OCI-LY7 (cell line): ENCODE data around the gene CCDC134. TPM values are rescaled to one million over a fixed set of nuclear protein-coding genes. Genes with fewer than 3 reads are reported as not detected.

Source experiments
- BruUV-seq: library from RNA; stranded (reverse); fragments of 400-500 nt; replicated peaks from 2 replicates; lab custom pipeline; 2021; lab: Mats Ljungman, UMichigan
- CTCF ChIA-PET: fragments of 300-600 bp; sonication (Branson Sonifier 250); formaldehyde crosslinking; loops from one replicate; lab custom pipeline; 2022; ENCODE audit warnings: antibody characterized with exemption; ENCODE audit not compliant: unreplicated experiment; lab: Charles Lee
- POLR2A ChIA-PET: fragments of 300-600 bp; sonication (Branson Sonifier 250); formaldehyde crosslinking; loops from one replicate; lab custom pipeline; 2022; ENCODE audit warnings: antibody characterized with exemption; lab: Charles Lee
- DNase-seq: peaks from one replicate; pipeline ENCODE4 v3.0.0-alpha.2; 2015; ENCODE audit warnings: low spot score
- H2AFZ ChIP-seq: fragments of 200-600 bp; sonication (generic), shearing (Covaris generic); 2 replicates; pipeline ENCODE4 v1.6.1; 2014; ENCODE audit warnings: mild to moderate bottlenecking, antibody characterized with exemption, low read length, moderate library complexity
- H3K27ac ChIP-seq: fragments of 200-600 bp; sonication (generic); 2 replicates; pipeline ENCODE4 v1.5.1; 2014; ENCODE audit warnings: mixed run types, low read depth, mild to moderate bottlenecking, moderate library complexity, low read length, inconsistent platforms; ENCODE audit not compliant: poor library complexity, severe bottlenecking
- H3K36me3 ChIP-seq: fragments of 200-600 bp; sonication (generic); 2 replicates; pipeline ENCODE4 v1.6.1; 2014; ENCODE audit warnings: mild to moderate bottlenecking, antibody characterized with exemption, low read length, moderate library complexity, mixed read lengths; ENCODE audit not compliant: insufficient read depth
- H3K4me1 ChIP-seq: fragments of 200-600 bp; sonication (generic); 2 replicates; pipeline ENCODE4 v1.5.1; 2014; ENCODE audit warnings: mild to moderate bottlenecking, low read length; ENCODE audit not compliant: insufficient read depth, poor library complexity, severe bottlenecking
- H3K4me2 ChIP-seq: fragments of 200-600 bp; sonication (generic); 2 replicates; pipeline ENCODE4 v1.6.1; 2014; ENCODE audit warnings: mild to moderate bottlenecking, low read length
- H3K4me3 ChIP-seq: fragments of 200-600 bp; sonication (generic); 2 replicates; pipeline ENCODE4 v1.5.1; 2014; ENCODE audit warnings: mild to moderate bottlenecking, low read depth, low read length; ENCODE audit not compliant: poor library complexity, severe bottlenecking
- H3K79me2 ChIP-seq: fragments of 200-600 bp; sonication (generic); 2 replicates; pipeline ENCODE4 v1.6.1; 2016; ENCODE audit warnings: low read depth, mild to moderate bottlenecking, low read length, moderate library complexity, mixed read lengths; ENCODE audit not compliant: insufficient read depth
- H3K9me2 ChIP-seq: fragments of 200-600 bp; sonication (generic); 2 replicates; pipeline ENCODE4 v1.6.1; 2016; ENCODE audit warnings: mild to moderate bottlenecking, low read length, mixed read lengths; ENCODE audit not compliant: insufficient read depth
- H3K9me3 ChIP-seq: fragments of 200-600 bp; sonication (generic); 2 replicates; pipeline ENCODE4 v1.6.1; 2014; ENCODE audit warnings: mild to moderate bottlenecking, mixed run types, low read length, mixed read lengths
- H4K20me1 ChIP-seq: fragments of 200-600 bp; sonication (generic); 2 replicates; pipeline ENCODE4 v1.6.1; 2014; ENCODE audit warnings: mild to moderate bottlenecking, antibody characterized with exemption, low read length, moderate library complexity, mixed read lengths; ENCODE audit not compliant: insufficient read depth
- EZH2phosphoT487 ChIP-seq: fragments of 200-600 bp; sonication (generic); IDR thresholded peaks from 2 replicates; pipeline ENCODE4 v1.6.1; 2018; ENCODE audit warnings: low read depth, borderline replicate concordance, mild to moderate bottlenecking, mixed run types, antibody characterized with exemption, low read length, moderate library complexity, mixed read lengths
- intact Hi-C: fragments of 100-400 bp; cut with micrococcal nuclease; formaldehyde crosslinking; loops from one replicate; pipeline ENCODE4 v1.10.0; 2022; ENCODE audit not compliant: unreplicated experiment
- total RNA-seq, 2 experiments: library from RNA; depleted of rRNA in 1 of 2; stranded (reverse); fragments of >200 nt in 1 of 2; shearing (Covaris generic) in 1 of 2; gene quantifications; 2 replicates each; pipeline ENCODE4 v1.2.3, GENCODE V29; 2014 to 2022
- TF ChIP-seq, protein P1 (sequence below): fragments of 200-600 bp; sonication (generic); conservative IDR thresholded peaks from 2 replicates; pipeline ENCODE4 v1.5.1; 2014; ENCODE audit warnings: mild to moderate bottlenecking, antibody characterized with exemption, low read length, moderate library complexity, mixed read lengths

Gene CCDC134
- total RNA-seq, 2 experiments from 2014 or later, result 17.3 to 23.8 TPM

DNA sequence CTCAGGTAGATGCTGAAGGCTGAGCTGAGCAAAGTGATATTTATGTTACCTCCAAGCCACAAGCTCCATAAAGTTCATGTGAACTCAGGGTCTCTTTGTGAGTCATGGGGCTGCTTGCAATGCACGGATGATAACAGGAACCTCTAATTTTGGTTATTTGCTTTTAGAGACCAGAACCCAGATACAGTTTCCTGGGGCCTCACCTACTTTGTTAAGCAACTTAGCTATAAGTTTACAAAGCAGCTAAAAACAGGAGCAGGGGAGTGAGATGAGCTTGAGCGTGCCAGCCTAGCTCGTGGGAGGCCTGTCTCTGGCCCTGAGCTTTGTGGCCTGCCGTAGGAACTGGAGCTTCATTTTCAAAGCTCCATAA is 61.7 kb downstream of the CCDC134 start:
- intact Hi-C loops, result loop anchor here (1.0 kb wide), 1 partner anchor 29 kb away; the partner anchor contains the start of gene SREBF2
- no peak overlapping the region for H2AFZ ChIP-seq
- peak overlapping the region; percentile 98 for H3K4me2 ChIP-seq
- H4K20me1 ChIP-seq, result peaks cover 5% of the 10 kb centered on the region; the same call in 1 of the 2 replicates
- TF ChIP-seq, protein P1, sequence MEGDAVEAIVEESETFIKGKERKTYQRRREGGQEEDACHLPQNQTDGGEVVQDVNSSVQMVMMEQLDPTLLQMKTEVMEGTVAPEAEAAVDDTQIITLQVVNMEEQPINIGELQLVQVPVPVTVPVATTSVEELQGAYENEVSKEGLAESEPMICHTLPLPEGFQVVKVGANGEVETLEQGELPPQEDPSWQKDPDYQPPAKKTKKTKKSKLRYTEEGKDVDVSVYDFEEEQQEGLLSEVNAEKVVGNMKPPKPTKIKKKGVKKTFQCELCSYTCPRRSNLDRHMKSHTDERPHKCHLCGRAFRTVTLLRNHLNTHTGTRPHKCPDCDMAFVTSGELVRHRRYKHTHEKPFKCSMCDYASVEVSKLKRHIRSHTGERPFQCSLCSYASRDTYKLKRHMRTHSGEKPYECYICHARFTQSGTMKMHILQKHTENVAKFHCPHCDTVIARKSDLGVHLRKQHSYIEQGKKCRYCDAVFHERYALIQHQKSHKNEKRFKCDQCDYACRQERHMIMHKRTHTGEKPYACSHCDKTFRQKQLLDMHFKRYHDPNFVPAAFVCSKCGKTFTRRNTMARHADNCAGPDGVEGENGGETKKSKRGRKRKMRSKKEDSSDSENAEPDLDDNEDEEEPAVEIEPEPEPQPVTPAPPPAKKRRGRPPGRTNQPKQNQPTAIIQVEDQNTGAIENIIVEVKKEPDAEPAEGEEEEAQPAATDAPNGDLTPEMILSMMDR, result no peak
- no peak for TF ChIP-seq EZH2phosphoT487
- POLR2A ChIA-PET, result interaction anchor here (0.6 to 2.5 kb wide), 19 partner anchors 10 to 841 kb away, joined by 3 to 10 read pairs (median 4); partner anchors contain the start of genes CCDC134, CENPM and SREBF2
- peaks cover 57% of the 10 kb centered on the region for H3K36me3 ChIP-seq
- peaks cover 79% of the 10 kb centered on the region for H3K4me1 ChIP-seq
- peak; percentile 84 for DNase-seq
- CTCF ChIA-PET, result interaction anchor here (0.7 to 1.4 kb wide), 8 partner anchors 16 to 195 kb away, joined by 3 to 6 read pairs (median 3); no protein-coding TSS in a partner anchor
- no peaks in the 10 kb centered on the region; the same call in 1 of the 2 replicates for H3K9me3 ChIP-seq
- H3K79me2 ChIP-seq, result peaks cover 98% of the 10 kb centered on the region
- peak overlapping the region; percentile 98 for H3K27ac ChIP-seq
- no TSS peak for BruUV-seq
- no peaks in the 10 kb centered on the region for H3K9me2 ChIP-seq
- peak overlapping the region; percentile 63 for H3K4me3 ChIP-seq

DNA sequence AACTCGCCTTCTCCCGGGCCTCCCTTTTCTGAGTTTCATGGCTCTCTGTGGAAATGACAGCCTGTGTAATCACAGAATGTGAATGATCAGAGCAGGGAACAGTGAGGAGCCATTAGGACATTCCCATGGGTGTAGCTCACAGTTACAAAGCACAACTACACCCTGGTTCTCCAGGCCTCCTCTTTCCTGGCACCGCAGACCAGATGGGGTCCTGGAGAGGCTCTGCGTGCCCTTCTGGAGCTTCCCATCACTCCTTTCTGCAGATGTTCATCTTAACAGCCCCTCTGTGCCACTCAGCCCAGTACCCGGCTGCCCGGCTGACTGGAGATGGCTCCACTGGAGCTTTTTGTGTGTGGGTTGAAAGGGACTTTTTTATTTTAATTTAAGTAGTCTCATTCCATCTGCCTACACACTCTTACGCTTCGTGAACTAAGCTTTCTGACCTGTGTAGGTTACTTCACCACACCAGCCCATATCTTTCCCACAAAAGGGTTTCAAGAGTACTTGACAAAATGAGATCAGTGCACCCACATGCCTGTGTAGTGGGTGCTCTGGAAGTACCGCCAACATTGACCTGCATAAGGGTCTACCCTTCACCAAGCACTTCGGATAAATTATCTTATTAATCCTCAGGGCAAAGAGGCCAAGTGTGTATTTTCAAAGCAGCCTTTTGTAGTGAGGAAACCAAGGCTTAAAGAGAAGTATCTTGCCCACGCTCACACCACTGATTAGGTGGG is 62.2 kb downstream of the CCDC134 start:
- Histone ChIP-seq H3K79me2 (peaks cover 96% of the 10 kb centered on the region), H3K27ac (peak overlapping the region; percentile 98), H3K4me1 (peaks cover 74% of the 10 kb centered on the region), H3K4me2 (peak overlapping the region; percentile 98), H3K9me3 (no peaks in the 10 kb centered on the region; the same call in 1 of the 2 replicates), H3K9me2 (no peaks in the 10 kb centered on the region), H3K4me3 (peak overlapping the region; percentile 63), H2AFZ (no peak overlapping the region), H4K20me1 (peaks cover 5% of the 10 kb centered on the region; the same call in 1 of the 2 replicates), H3K36me3 (peaks cover 61% of the 10 kb centered on the region)
- CTCF ChIA-PET, result interaction anchor here (0.6 to 1.4 kb wide), 10 partner anchors 9 to 196 kb away, joined by 3 to 6 read pairs (median 3); no protein-coding TSS in a partner anchor
- BruUV-seq, result no TSS peak
- intact Hi-C loops, result loop anchor here (1.0 kb wide), 1 partner anchor 29 kb away; the partner anchor contains the start of gene SREBF2
- DNase-seq, result peak; percentile 34
- POLR2A ChIA-PET, result interaction anchor here (0.6 to 2.5 kb wide), 19 partner anchors 9 to 841 kb away, joined by 3 to 10 read pairs (median 4); partner anchors contain the start of genes CCDC134, CENPM and SREBF2
- TF ChIP-seq EZH2phosphoT487, result no peak
- TF ChIP-seq, protein P1, result no peak
